Stimulated activated naive CD8-positive, alpha-beta T cell treated with anti-CD3 and anti-CD28 coated beads, Interleukin-15, Interleukin-2, amounts not matched to agents 100 ng/mL and 50 ng/mL, for 24 hours (primary cell): ENCODE measurements around the gene SMPDL3B.
A peak's percentile ranks its signal among the peaks of the same experiment; 100 is the strongest.

Experiments used
- H3K27ac Mint-ChIP-seq: one replicate; pipeline ENCODE4 v1.8.0; 2021; ENCODE audit warnings: mild to moderate bottlenecking, mixed read lengths
- H3K27me3 Mint-ChIP-seq: one replicate; pipeline ENCODE4 v1.8.0; 2021; ENCODE audit warnings: mixed read lengths
- H3K36me3 Mint-ChIP-seq: one replicate; pipeline ENCODE4 v1.8.0; 2021; ENCODE audit warnings: low read depth, mixed read lengths
- H3K4me1 Mint-ChIP-seq: one replicate; pipeline ENCODE4 v1.8.0; 2021; ENCODE audit warnings: low read depth, mixed read lengths
- H3K4me3 Mint-ChIP-seq: one replicate; pipeline ENCODE4 v1.8.0; 2021; ENCODE audit warnings: mild to moderate bottlenecking, mixed read lengths
- H3K9me3 Mint-ChIP-seq: one replicate; pipeline ENCODE4 v1.8.0; 2021; ENCODE audit warnings: mixed read lengths

SMPDL3B gene

DNA sequence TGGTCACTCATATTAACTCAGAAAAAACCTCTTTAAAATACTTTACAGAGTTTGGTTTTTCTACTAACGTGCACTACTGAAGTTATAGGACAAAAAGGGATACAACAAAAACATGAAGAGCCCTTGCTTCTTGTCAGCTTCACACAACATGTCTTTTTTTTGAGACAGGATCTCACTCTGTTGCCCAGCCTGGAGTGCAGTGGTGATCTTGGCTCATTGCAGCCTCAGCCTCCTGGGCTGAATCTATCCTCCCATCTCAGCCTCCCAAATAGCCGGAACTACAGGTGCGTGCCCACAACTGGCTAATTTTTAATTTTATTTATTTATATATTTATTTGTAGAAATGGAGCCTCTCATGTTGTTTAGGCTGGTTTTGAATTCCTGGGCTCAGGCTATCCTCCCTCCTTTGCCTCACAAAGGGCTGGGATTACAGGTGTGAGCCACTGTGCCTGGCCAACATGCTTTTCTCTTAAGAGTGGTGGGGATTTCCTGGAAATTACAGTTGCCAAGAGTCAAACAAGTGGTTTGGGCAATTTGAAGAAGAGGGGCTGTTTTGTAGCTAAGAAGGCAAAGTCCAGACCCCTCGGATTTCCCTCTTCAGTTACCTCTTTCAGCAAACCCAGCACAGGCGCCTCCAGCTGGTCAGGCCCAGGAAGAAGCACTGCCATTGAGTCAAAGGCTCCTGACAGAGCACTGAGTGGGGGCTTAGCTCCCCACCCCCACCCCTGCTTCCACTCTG lies 6.4 kb upstream of the SMPDL3B start:
- Mint-ChIP-seq H3K4me3 (no peak overlapping the region), H3K36me3 (no peaks in the 10 kb centered on the region), H3K27me3 (peaks cover 3% of the 10 kb centered on the region), H3K4me1 (no peaks in the 10 kb centered on the region), H3K27ac (no peak overlapping the region), H3K9me3 (no peaks in the 10 kb centered on the region)

DNA sequence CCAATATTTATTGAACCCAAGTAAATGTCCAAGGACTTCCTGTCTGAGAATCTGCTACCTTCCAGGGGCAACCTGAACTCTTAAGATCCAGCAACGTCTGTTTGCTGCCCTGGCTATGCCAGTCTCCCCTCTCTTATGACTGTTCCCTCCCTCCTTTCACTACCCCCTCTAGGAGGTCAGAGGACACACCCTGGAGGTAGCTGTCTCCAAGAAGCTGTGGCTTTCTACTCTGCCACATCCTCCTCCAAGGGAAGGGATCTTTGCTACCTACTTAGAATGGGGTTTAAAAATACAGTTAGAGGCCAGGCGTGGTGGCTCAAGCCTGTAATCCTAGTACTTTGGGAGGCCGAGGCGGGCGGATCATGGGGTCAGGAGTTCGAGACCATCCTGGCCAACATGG lies 3.6 kb upstream of the SMPDL3B start:
- Mint-ChIP-seq H3K27me3 (peaks cover 18% of the 10 kb centered on the region), H3K36me3 (no peaks in the 10 kb centered on the region), H3K27ac (no peak overlapping the region), H3K4me3 (no peak overlapping the region), H3K4me1 (peaks cover 14% of the 10 kb centered on the region), H3K9me3 (no peaks in the 10 kb centered on the region)

DNA sequence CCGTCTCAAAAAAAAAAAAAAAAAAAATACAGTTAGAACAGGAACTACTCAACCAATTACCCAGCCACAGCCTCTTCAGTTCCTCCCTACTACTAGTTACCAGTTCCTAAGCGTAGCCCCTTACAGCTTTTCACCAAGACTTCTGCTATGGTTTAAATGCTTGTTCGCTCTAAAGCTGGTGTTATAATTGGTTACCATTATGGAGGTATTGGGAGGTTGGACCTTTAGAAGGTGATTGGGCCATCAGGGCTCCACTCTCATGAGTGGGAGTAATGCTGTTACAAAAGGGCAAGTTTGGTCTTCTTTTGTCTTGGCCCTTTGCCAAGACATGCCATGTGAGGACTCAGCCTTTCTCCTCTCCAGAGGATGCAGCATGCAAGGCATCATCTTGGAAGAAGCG lies 3.0 kb upstream of the SMPDL3B start:
- Mint-ChIP-seq H3K9me3 (no peaks in the 10 kb centered on the region), H3K27me3 (peaks cover 18% of the 10 kb centered on the region), H3K4me3 (no peak overlapping the region), H3K27ac (no peak overlapping the region), H3K36me3 (no peaks in the 10 kb centered on the region), H3K4me1 (peaks cover 14% of the 10 kb centered on the region)

DNA sequence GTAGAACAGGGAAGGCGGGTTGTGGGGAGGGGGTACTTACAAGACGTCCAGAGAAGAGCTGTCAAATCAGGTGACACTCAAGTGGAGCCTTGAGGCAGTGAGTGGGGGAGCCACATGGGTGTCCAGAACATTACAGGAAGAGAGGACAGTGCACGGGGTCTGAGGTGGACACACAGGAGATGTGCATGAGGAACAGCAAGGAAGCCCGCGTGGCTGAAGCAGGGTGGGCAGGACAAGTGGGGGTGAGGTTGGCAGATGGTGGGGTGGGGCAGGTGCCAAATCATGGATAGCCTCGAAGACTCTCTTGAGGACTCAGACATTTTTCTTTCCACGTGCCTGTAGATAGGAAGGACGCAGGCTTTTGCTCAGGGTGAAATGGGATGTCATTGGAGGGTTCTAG lies 921 bp downstream of the SMPDL3B start:
- no peak overlapping the region for H3K27ac Mint-ChIP-seq
- peaks cover 17% of the 10 kb centered on the region for H3K4me1 Mint-ChIP-seq
- no peaks in the 10 kb centered on the region for H3K36me3 Mint-ChIP-seq
- H3K4me3 Mint-ChIP-seq = peak overlapping the region; percentile 61
- peaks cover 18% of the 10 kb centered on the region for H3K27me3 Mint-ChIP-seq
- no peaks in the 10 kb centered on the region for H3K9me3 Mint-ChIP-seq

DNA sequence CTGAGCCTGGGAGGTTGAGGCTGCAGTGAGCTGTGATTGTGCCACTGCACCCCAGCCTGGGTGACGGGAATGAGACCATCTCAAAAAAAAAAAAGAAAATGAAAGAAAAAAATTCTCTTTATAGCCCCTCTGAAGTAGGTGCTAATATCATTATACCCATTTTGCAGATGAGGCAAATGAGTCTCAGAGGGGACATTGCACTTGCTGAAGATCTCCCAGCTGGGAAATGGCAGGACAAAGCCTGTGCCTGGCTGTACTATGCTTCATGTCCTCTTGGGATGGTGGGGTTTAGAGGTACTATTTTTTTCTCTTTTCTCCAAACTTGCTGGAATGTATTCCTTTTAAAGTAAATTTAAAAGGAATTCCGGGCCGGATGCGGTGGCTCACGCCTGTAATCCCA lies 1.6 kb downstream of the SMPDL3B start:
- Mint-ChIP-seq H3K27me3 (peaks cover 18% of the 10 kb centered on the region), H3K9me3 (no peaks in the 10 kb centered on the region)

DNA sequence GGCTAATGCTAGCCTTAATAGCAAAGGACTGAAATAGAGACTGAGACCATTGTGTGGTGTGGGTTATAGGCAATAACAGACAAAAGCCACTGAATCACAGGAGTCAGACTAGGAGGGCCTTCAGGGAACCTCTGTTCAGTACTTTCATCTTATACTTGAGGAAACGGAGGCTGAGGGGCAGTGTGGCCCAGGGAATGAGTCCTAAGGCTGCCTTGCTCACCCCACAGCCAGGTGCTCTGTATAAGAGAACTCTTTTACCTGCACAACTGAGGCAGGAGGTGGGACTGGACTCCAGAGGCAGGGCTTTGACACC lies 2.7 kb downstream of the SMPDL3B start:
- H3K9me3 Mint-ChIP-seq = no peaks in the 10 kb centered on the region
- H3K36me3 Mint-ChIP-seq = no peaks in the 10 kb centered on the region
- H3K4me1 Mint-ChIP-seq = peaks cover 17% of the 10 kb centered on the region

More for the DNA sequence above, 1.6 kb downstream of the SMPDL3B start:
- Mint-ChIP-seq H3K4me3 (no peak overlapping the region), H3K27ac (no peak overlapping the region), H3K4me1 (peaks cover 17% of the 10 kb centered on the region), H3K36me3 (no peaks in the 10 kb centered on the region)

DNA sequence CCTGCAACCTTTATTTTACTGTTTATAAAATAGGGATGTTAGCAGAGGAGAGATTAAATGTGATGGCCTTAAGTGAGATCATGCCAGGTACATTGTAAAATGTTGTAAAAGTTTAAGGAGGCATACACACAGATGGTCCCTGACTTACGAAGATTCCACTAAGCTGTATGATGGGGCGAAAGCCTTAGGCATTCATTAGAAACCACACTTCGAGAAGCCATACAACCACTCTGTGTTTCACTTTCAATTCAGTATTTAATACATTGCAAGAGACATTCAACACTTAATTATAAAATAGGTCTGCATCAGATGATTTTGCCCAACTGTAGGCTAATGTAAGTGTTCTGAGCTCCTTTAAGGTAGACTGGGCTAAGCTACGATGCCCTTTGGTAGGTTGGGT lies 3.7 kb downstream of the SMPDL3B start:
- Mint-ChIP-seq H3K27ac (no peak overlapping the region), H3K4me1 (peaks cover 24% of the 10 kb centered on the region), H3K4me3 (no peak overlapping the region), H3K36me3 (no peaks in the 10 kb centered on the region), H3K9me3 (no peaks in the 10 kb centered on the region), H3K27me3 (peaks cover 15% of the 10 kb centered on the region)

More for the DNA sequence above, 2.7 kb downstream of the SMPDL3B start:
- H3K4me3 Mint-ChIP-seq = no peak overlapping the region
- peaks cover 18% of the 10 kb centered on the region for H3K27me3 Mint-ChIP-seq
- no peak overlapping the region for H3K27ac Mint-ChIP-seq

DNA sequence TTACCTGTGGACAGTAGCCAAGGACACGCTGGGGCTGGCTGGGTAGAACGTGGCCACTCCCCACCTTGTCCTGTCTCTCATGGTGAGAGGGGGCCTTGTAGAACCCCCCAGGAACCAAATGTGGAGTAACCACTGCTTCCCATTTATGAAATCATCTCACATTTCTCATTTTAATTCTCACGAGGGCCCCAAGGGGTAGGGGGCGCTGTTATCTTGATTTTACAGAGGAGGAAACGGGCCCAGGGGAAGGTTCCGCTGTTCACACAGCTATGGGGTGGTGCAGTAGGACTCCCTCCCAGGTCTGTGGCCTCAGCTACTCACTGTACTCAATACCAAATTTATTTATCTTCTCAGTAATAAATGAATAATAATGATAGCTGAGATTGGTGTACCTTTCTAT lies 5.5 kb downstream of the SMPDL3B start:
- Mint-ChIP-seq H3K27me3 (peaks cover 7% of the 10 kb centered on the region), H3K36me3 (no peaks in the 10 kb centered on the region), H3K4me3 (no peak overlapping the region), H3K27ac (peak overlapping the region; percentile 11), H3K9me3 (no peaks in the 10 kb centered on the region), H3K4me1 (peaks cover 24% of the 10 kb centered on the region)

DNA sequence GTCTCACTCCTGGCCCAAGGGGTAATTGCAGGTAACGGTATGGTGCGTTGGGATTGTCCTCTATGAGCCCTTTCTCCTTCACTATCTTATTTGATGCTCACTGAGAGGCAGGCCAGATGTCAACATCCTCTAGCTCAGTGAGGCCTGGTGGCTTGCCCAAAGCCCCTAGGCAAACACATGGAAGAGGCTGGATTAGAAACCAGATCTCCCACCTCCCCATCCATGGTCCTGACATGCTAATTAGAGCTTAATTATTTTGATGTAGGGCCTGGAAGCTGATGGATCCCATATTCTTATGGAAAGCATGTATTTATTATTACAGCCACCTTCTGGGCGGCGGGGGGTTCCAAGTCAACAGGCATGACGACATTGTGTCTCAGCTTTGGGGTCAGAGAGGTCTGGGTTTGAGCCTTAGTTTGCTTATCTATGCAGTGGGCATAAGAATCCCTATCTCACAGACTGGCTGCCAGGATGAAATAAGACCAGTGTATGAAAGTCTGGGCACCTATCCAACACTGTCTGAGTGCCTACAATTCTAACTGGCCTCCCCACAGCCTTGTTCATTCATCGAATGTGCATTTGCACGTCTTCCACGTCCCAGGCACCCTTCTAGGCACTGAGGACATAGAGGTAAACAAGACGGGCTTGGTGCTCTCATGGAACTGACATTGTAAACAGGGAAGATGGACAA lies 6.2 kb downstream of the SMPDL3B start:
- H3K27me3 Mint-ChIP-seq = no peaks in the 10 kb centered on the region
- H3K4me3 Mint-ChIP-seq = no peak overlapping the region
- no peaks in the 10 kb centered on the region for H3K36me3 Mint-ChIP-seq
- peaks cover 19% of the 10 kb centered on the region for H3K4me1 Mint-ChIP-seq
- H3K9me3 Mint-ChIP-seq = no peaks in the 10 kb centered on the region
- no peak overlapping the region for H3K27ac Mint-ChIP-seq

DNA sequence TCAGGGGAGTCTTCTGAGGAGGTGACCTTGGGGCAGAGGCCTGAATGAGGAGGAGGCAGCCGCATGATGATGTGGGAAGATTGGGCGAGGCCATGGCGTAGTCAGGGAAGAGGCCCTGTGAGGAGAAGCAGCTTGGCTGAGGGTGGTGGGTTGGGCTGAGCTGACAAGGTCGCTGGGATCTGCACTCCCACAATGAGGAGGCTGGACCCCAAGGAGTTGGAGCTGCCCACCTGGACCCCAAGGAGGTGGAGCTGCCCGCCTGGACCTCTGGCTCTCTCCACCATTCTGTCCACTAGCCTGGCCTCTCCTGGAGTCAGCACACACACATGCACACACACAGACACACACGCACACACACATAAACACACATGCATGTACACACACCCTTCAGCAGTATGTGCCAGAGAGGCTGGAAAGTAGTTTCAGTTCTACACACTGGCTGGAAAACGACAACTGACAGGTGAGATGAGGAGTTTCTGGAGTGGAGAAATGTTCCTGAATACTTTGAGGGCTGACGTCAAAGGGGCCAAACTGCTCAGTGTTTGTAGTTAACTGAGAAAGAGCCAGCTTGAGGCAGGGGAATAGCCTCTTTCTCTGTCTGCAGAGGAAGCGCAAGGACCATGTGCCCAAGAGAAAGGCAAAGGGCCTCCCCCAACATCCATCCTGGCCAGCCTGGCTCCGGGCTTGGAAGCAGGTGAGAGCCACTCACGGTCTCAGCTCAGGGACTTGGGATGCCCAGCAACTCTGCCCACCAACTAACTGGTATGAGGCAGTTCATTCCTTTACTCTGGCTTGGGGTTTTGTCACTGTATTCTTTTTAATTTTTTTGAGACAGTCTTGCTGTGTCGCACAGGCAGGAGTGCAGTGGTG lies 7.1 kb downstream of the SMPDL3B start:
- no peaks in the 10 kb centered on the region for H3K36me3 Mint-ChIP-seq
- H3K9me3 Mint-ChIP-seq = no peaks in the 10 kb centered on the region
- H3K4me1 Mint-ChIP-seq = peaks cover 19% of the 10 kb centered on the region
- H3K27ac Mint-ChIP-seq = no peak overlapping the region
- H3K27me3 Mint-ChIP-seq = no peaks in the 10 kb centered on the region
- H3K4me3 Mint-ChIP-seq = no peak overlapping the region

DNA sequence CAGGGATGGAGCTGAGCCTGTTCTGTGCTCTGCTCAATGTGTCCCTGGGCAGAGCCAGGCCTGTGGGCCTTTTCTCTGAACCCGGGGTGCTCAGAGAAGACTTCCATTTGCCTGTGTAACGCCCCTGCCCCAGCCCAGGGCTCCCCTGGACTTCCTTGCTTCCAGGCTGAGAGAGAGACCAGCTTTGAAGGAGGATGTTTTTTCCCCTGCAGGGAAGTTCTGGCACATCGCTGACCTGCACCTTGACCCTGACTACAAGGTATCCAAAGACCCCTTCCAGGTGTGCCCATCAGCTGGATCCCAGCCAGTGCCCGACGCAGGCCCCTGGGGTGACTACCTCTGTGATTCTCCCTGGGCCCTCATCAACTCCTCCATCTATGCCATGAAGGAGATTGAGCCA lies 10.2 kb downstream of the SMPDL3B start:
- Mint-ChIP-seq H3K27me3 (no peaks in the 10 kb centered on the region), H3K27ac (no peak overlapping the region), H3K36me3 (no peaks in the 10 kb centered on the region), H3K9me3 (no peaks in the 10 kb centered on the region), H3K4me3 (no peak overlapping the region), H3K4me1 (peaks cover 16% of the 10 kb centered on the region)

DNA sequence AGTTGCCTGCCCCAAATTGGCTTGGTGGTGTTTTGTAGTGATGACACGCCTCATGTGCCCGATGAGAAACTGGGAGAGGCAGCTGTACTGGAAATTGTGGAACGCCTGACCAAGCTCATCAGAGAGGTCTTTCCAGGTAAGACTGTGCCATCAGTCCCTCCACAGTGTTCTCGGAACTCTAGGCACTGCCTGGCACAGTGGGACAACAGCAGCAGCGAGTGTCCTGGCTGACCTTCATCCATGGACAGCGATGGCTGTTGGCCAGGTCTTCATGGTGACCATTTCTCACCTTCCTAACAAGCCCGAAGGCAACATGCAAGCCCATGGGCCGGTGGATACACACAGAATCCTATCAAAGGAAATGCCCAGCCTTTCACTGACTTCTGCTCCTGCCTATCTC lies 14.2 kb downstream of the SMPDL3B start:
- Mint-ChIP-seq H3K9me3 (no peaks in the 10 kb centered on the region), H3K4me3 (no peak overlapping the region), H3K27me3 (no peaks in the 10 kb centered on the region), H3K4me1 (peaks cover 3% of the 10 kb centered on the region), H3K36me3 (no peaks in the 10 kb centered on the region), H3K27ac (no peak overlapping the region)

DNA sequence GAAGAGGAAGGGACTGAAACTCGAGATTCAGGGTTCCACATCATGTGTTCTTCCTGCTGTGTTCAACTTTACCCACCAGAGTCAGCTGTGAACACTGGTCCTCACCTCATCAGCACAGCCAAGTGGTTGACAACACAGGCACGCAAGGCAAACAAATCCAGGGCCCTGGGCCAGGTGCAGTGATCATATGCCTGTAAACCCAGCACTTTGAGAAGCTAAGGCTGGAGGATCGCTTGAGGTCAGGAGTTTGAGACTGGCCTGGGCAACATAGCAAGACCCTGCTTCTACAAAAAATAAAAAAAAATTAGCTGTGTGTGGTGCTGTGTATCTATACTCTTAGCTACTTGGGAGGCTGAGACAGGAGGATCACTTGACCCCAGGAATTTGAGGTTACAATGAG lies 16.6 kb downstream of the SMPDL3B start:
- H3K4me3 Mint-ChIP-seq = no peak overlapping the region
- H3K27ac Mint-ChIP-seq = no peak overlapping the region
- no peaks in the 10 kb centered on the region for H3K9me3 Mint-ChIP-seq
- no peaks in the 10 kb centered on the region for H3K4me1 Mint-ChIP-seq
- H3K27me3 Mint-ChIP-seq = no peaks in the 10 kb centered on the region
- no peaks in the 10 kb centered on the region for H3K36me3 Mint-ChIP-seq

DNA sequence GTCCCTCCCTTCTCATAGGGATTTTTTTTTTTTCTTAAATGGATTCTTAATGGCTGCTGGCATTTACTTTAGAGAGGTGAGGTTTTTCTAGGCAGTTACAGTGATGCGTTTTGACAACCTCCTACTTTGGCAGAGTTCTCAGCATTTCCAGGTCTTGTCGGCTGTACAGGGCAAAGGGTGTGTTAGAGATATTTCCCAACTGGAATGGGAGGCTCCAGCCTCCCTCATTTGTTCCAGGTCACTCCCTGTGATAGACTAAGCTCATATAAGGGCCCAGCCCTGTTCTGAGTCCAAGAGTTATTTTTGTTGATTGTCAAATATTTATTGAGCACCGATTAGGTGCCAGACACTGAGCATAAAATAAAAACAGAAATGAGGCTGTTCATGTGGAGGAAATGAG lies 17.3 kb downstream of the SMPDL3B start:
- Mint-ChIP-seq H3K4me1 (no peaks in the 10 kb centered on the region), H3K27me3 (no peaks in the 10 kb centered on the region), H3K4me3 (no peak overlapping the region), H3K27ac (no peak overlapping the region), H3K36me3 (no peaks in the 10 kb centered on the region), H3K9me3 (no peaks in the 10 kb centered on the region)

DNA sequence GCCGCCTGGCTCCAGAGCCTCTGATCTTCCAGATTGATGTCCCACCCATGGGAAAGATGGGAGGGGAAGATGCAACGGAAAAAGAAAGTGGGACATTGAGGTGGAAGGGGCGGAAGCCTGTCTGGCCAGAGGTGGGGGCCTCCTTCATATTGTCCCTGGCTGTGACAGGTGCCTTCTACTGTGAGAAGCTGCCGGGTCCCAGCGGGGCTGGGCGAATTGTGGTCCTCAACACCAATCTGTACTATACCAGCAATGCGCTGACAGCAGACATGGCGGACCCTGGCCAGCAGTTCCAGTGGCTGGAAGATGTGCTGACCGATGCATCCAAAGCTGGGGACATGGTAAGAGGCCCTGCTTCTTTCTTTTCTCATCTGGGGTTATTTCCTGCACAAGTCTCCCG lies 19.4 kb downstream of the SMPDL3B start:
- no peak overlapping the region for H3K27ac Mint-ChIP-seq
- no peaks in the 10 kb centered on the region for H3K9me3 Mint-ChIP-seq
- no peaks in the 10 kb centered on the region for H3K36me3 Mint-ChIP-seq
- no peak overlapping the region for H3K4me3 Mint-ChIP-seq
- H3K27me3 Mint-ChIP-seq = no peaks in the 10 kb centered on the region
- peaks cover 4% of the 10 kb centered on the region for H3K4me1 Mint-ChIP-seq
